Neural cell (in vitro differentiated cells): ENCODE results near the gene CPOX.

Experiments used
- EP300 ChIP-seq: fragments of 450-650 bp; conservative IDR thresholded peaks from 2 replicates; pipeline ENCODE4 v1.6.1; 2014; ENCODE audit warnings: antibody characterized with exemption, mild to moderate bottlenecking, moderate library complexity; ENCODE audit not compliant: poor library complexity, severe bottlenecking
- EZH2 ChIP-seq: fragments of 200-600, 300-800 bp; shearing (Covaris generic), sonication (generic); IDR thresholded peaks from 2 replicates; pipeline ENCODE4 v1.6.1; 2014; ENCODE audit warnings: antibody characterized with exemption, low read length, borderline replicate concordance, mild to moderate bottlenecking; ENCODE audit not compliant: insufficient read depth, poor library complexity, severe bottlenecking
- POLR2AphosphoS5 ChIP-seq: IDR thresholded peaks from 2 replicates; pipeline ENCODE4 v1.6.1; 2012
- SMC3 ChIP-seq: fragments of 450-650 bp; conservative IDR thresholded peaks from 2 replicates; pipeline ENCODE4 v1.6.1; 2014; ENCODE audit warnings: antibody characterized with exemption, mild to moderate bottlenecking, moderate library complexity; ENCODE audit not compliant: poor library complexity
- TF ChIP-seq, protein P1 (sequence below): fragments of 450-650 bp; IDR thresholded peaks from 2 replicates; pipeline ENCODE4 v1.5.1; 2014; ENCODE audit warnings: antibody characterized with exemption, mild to moderate bottlenecking, moderate library complexity; ENCODE audit not compliant: poor library complexity, severe bottlenecking

DNA sequence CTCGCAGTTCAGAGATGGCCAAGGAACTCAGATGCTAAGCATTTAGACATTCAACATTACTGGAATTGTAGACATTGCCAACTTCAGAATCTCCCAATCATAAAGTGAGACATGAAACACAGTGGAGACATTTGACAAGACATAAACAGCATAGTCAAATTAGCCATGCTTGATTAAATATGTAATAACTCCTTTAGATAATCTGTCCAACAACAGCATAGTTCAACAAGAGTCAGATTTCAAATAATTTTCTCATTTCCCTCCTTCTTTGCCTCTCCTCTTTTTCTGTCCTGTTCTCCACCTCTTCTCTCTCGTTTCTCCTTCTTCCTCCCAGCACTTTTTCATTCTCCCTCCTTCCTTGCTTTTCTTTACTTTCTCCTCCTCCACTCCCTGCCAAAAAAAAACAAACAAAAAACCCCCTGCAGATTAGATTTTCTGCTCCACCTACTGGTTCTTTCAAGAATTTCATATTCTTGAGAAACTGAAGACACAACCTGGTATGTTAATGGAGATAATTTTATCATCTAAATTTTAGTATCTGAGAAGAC lies 20.2 kb downstream of the CPOX start:
- TF ChIP-seq, protein P1, sequence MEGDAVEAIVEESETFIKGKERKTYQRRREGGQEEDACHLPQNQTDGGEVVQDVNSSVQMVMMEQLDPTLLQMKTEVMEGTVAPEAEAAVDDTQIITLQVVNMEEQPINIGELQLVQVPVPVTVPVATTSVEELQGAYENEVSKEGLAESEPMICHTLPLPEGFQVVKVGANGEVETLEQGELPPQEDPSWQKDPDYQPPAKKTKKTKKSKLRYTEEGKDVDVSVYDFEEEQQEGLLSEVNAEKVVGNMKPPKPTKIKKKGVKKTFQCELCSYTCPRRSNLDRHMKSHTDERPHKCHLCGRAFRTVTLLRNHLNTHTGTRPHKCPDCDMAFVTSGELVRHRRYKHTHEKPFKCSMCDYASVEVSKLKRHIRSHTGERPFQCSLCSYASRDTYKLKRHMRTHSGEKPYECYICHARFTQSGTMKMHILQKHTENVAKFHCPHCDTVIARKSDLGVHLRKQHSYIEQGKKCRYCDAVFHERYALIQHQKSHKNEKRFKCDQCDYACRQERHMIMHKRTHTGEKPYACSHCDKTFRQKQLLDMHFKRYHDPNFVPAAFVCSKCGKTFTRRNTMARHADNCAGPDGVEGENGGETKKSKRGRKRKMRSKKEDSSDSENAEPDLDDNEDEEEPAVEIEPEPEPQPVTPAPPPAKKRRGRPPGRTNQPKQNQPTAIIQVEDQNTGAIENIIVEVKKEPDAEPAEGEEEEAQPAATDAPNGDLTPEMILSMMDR: peak; percentile 35
- TF ChIP-seq EZH2 (no peak), SMC3 (no peak), EP300 (no peak), POLR2AphosphoS5 (no peak)
